SIG-M5 (cell line): Measurements from ENCODE around the gene MAGI1.

Experiments used
- DNase-seq: peaks from one replicate; lab custom pipeline; 2025; lab: John Stamatoyannopoulos, UW

Gene MAGI1

GRCh38 chr3:65351753-65352152 lies 687.0 kb downstream of the MAGI1 start:
- DNase-seq = no peak

GRCh38 chr3:65350801-65351476 lies 687.8 kb downstream of the MAGI1 start:
- DNase-seq = no peak

GRCh38 chr3:65348398-65348995 lies 690.2 kb downstream of the MAGI1 start:
- DNase-seq = no peak

- no peak for DNase-seq
Observed at GRCh38 chr3:65347166-65347565, 691.6 kb downstream of the MAGI1 start.

GRCh38 chr3:65344846-65345245 lies 693.9 kb downstream of the MAGI1 start:
- no peak for DNase-seq

GRCh38 chr3:65344444-65344843 lies 694.3 kb downstream of the MAGI1 start:
- DNase-seq = no peak

GRCh38 chr3:65343736-65344135 lies 695.0 kb downstream of the MAGI1 start:
- DNase-seq = no peak

GRCh38 chr3:65343026-65343425 lies 695.7 kb downstream of the MAGI1 start:
- no peak for DNase-seq

GRCh38 chr3:65342084-65342683 lies 696.5 kb downstream of the MAGI1 start:
- no peak for DNase-seq

GRCh38 chr3:65339192-65339740 lies 699.5 kb downstream of the MAGI1 start:
- DNase-seq = no peak

- DNase-seq = no peak
Observed at GRCh38 chr3:65338571-65338970, 700.1 kb downstream of the MAGI1 start.

- DNase-seq = no peak
Observed at GRCh38 chr3:65335587-65335986, 703.1 kb downstream of the MAGI1 start.

- DNase-seq = no peak
Observed at GRCh38 chr3:65334045-65334665, 704.6 kb downstream of the MAGI1 start.

- DNase-seq = no peak
Observed at GRCh38 chr3:65331730-65332129, 707.0 kb downstream of the MAGI1 start.

- DNase-seq = no peak
Observed at GRCh38 chr3:65330072-65330471, 708.6 kb downstream of the MAGI1 start.

GRCh38 chr3:65328148-65328547 lies 710.6 kb downstream of the MAGI1 start:
- DNase-seq = no peak

GRCh38 chr3:65326574-65326973 lies 712.1 kb downstream of the MAGI1 start:
- DNase-seq = no peak

GRCh38 chr3:65322910-65323309 lies 715.8 kb downstream of the MAGI1 start:
- DNase-seq = no peak

- DNase-seq = no peak
Observed at GRCh38 chr3:65318231-65318630, 720.5 kb downstream of the MAGI1 start.

- no peak for DNase-seq
Observed at GRCh38 chr3:65314916-65315315, 723.8 kb downstream of the MAGI1 start.

- DNase-seq = no peak
Observed at GRCh38 chr3:65314269-65314668, 724.4 kb downstream of the MAGI1 start.

GRCh38 chr3:65313666-65314065 lies 725.1 kb downstream of the MAGI1 start:
- no peak for DNase-seq

- no peak for DNase-seq
Observed at GRCh38 chr3:65305836-65306235, 732.9 kb downstream of the MAGI1 start.
